ENCODE results near the gene LRIG2.

The LRIG2 gene

GRCh38 chr1:113147826-113148225, 74.8 kb downstream of the LRIG2 start:
- TF ChIP-seq REST (IDR thresholded peaks at IDR 0.05; ENCODE audit: insufficient read depth in 1 of 2, low read depth in 2 of 2, low read length in 2 of 2) (no peak), SIN3A (IDR thresholded peaks at IDR 0.05; ENCODE audit: borderline replicate concordance, insufficient read depth, low read length) (no peak), FOXP2 (optimal IDR thresholded peaks at IDR 0.05; ENCODE audit: borderline replicate concordance, extremely low read depth, extremely low read length, insufficient read depth) (no peak), POLR2AphosphoS5 (IDR thresholded peaks at IDR 0.05; ENCODE audit: low read depth, low read length) (no peak), TAF1 (IDR thresholded peaks at IDR 0.05; ENCODE audit: borderline replicate concordance, insufficient read depth, low read length) (no peak)

DNA sequence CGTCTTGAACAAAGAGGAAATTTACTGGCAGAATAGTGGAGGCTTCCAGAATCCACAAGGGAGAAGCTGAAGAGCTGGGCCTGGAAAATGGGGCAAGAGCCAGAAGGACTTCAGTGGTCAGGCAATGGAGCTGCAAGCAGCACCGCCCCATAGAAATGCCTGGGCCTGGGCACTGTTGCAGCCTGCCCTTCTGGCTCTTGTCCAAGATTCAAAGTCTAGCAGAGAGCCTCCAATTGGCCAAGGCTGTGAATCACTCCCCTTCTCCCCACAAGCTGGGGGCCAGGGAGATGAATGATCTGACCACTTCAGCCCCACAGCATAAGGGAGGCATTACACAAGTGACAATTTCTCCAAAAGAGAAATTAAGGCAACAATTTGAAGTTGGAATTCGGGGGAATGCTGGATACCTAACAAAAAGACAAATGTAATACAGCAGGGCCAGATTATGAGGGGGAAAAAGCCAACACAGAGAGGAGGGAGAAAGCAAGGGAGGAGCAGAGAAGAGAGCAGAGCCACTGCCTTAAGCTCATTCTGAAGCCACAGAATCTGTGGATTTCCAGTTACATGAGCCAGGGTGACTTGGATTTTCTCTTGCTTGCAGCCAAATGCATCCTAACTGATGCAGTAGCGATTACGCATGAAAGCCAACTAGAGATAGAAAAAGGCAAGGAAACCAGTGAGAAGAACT, 80.3 kb downstream of the LRIG2 start:
- TF ChIP-seq REST (IDR thresholded peaks at IDR 0.05; ENCODE audit: insufficient read depth in 1 of 2, low read depth in 2 of 2, low read length in 2 of 2) (no peak), POLR2AphosphoS5 (IDR thresholded peaks at IDR 0.05; ENCODE audit: low read depth, low read length) (no peak), FOXP2 (optimal IDR thresholded peaks at IDR 0.05; ENCODE audit: borderline replicate concordance, extremely low read depth, extremely low read length, insufficient read depth) (no peak), TAF1 (IDR thresholded peaks at IDR 0.05; ENCODE audit: borderline replicate concordance, insufficient read depth, low read length) (no peak), SIN3A (IDR thresholded peaks at IDR 0.05; ENCODE audit: borderline replicate concordance, insufficient read depth, low read length) (no peak)

GRCh38 chr1:113156368-113156767, 83.4 kb downstream of the LRIG2 start:
- TF ChIP-seq REST (IDR thresholded peaks at IDR 0.05; ENCODE audit: insufficient read depth in 1 of 2, low read depth in 2 of 2, low read length in 2 of 2) (no peak), SIN3A (IDR thresholded peaks at IDR 0.05; ENCODE audit: borderline replicate concordance, insufficient read depth, low read length) (no peak), FOXP2 (optimal IDR thresholded peaks at IDR 0.05; ENCODE audit: borderline replicate concordance, extremely low read depth, extremely low read length, insufficient read depth) (no peak), TAF1 (IDR thresholded peaks at IDR 0.05; ENCODE audit: borderline replicate concordance, insufficient read depth, low read length) (no peak), POLR2AphosphoS5 (IDR thresholded peaks at IDR 0.05; ENCODE audit: low read depth, low read length) (no peak)

DNA sequence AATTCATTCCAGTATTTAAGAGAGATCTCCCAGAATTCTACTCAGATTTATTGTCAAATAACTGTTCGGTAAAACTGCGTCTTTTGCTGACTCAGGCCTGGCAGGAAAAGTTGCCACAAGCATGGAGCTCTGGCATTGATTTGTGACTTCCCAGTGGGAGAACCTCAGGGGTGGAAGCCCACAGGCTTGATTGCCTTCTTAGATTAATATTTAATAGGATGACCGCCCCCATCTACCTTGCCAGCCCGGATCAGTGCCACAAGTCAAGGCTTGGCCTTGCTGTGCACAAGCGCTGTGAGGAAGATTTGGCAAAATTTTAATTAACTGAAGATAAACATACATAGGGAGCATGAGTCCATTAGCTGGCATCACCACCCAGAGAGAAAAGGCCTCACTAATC, 93.5 kb downstream of the LRIG2 start:
- TF ChIP-seq TAF1 (IDR thresholded peaks at IDR 0.05; ENCODE audit: borderline replicate concordance, insufficient read depth, low read length): no peak
- no peak for TF ChIP-seq SIN3A (IDR thresholded peaks at IDR 0.05; ENCODE audit: borderline replicate concordance, insufficient read depth, low read length)
- no peak for TF ChIP-seq REST (IDR thresholded peaks at IDR 0.05; ENCODE audit: insufficient read depth in 1 of 2, low read depth in 2 of 2, low read length in 2 of 2)
- TF ChIP-seq POLR2AphosphoS5 (IDR thresholded peaks at IDR 0.05; ENCODE audit: low read depth, low read length): no peak
- no peak for TF ChIP-seq FOXP2 (optimal IDR thresholded peaks at IDR 0.05; ENCODE audit: borderline replicate concordance, extremely low read depth, extremely low read length, insufficient read depth)

All from PFSK-1 (cell line).